ENCODE results near the gene ITIH1.

ITIH1 gene

GRCh38 chr3:52790741-52791140 is 13.3 kb downstream of the ITIH1 start:
- DNase-seq (ENCODE audit: low read depth in 3 of 3), result no peak

- no peak for DNase-seq (ENCODE audit: low read depth in 3 of 3)
Measured at GRCh38 chr3:52791366-52791765, 14.0 kb downstream of the ITIH1 start.

- DNase-seq (ENCODE audit: low read depth in 3 of 3), result no peak
Measured at GRCh38 chr3:52791928-52792327, 14.5 kb downstream of the ITIH1 start.

- DNase-seq (ENCODE audit: low read depth in 3 of 3), result no peak
Measured at GRCh38 chr3:52792413-52792812, 15.0 kb downstream of the ITIH1 start.

- DNase-seq (ENCODE audit: low read depth in 3 of 3), result no peak
Measured at GRCh38 chr3:52792961-52793695, 15.7 kb downstream of the ITIH1 start.

- no peak for DNase-seq (ENCODE audit: low read depth in 3 of 3)
Measured at GRCh38 chr3:52793702-52794611, 16.6 kb downstream of the ITIH1 start.

GRCh38 chr3:52794612-52795099 is 17.3 kb downstream of the ITIH1 start, which contains the start of gene ITIH3:
Gene ITIH3 (plus strand): TSS chr3:52794796. CDS start chr3:52794804, 8 bp downstream.
- DNase-seq (ENCODE audit: low read depth in 3 of 3), result no peak

- DNase-seq (ENCODE audit: low read depth in 3 of 3), result no peak
Measured at GRCh38 chr3:52795298-52795900, 18.0 kb downstream of the ITIH1 start.

GRCh38 chr3:52796411-52796810 is 19.0 kb downstream of the ITIH1 start:
- no peak for DNase-seq (ENCODE audit: low read depth in 3 of 3)

GRCh38 chr3:52798376-52798977 is 21.1 kb downstream of the ITIH1 start:
- DNase-seq (ENCODE audit: low read depth in 3 of 3), result no peak

- no peak for DNase-seq (ENCODE audit: low read depth in 3 of 3)
Measured at GRCh38 chr3:52798978-52799476, 21.6 kb downstream of the ITIH1 start.

GRCh38 chr3:52800079-52800478 is 22.7 kb downstream of the ITIH1 start:
- no peak for DNase-seq (ENCODE audit: low read depth in 3 of 3)

- no peak for DNase-seq (ENCODE audit: low read depth in 3 of 3)
Measured at GRCh38 chr3:52801839-52802238, 24.4 kb downstream of the ITIH1 start.

- DNase-seq (ENCODE audit: low read depth in 3 of 3), result no peak
Measured at GRCh38 chr3:52805270-52806039, 28.1 kb downstream of the ITIH1 start.

GRCh38 chr3:52809149-52809548 is 31.8 kb downstream of the ITIH1 start:
- no peak for DNase-seq (ENCODE audit: low read depth in 3 of 3)

- no peak for DNase-seq (ENCODE audit: low read depth in 3 of 3)
Measured at GRCh38 chr3:52809662-52810377, 32.4 kb downstream of the ITIH1 start.

GRCh38 chr3:52810923-52811322 is 33.5 kb downstream of the ITIH1 start:
- DNase-seq (ENCODE audit: low read depth in 3 of 3), result no peak

GRCh38 chr3:52811452-52812011 is 34.1 kb downstream of the ITIH1 start:
- no peak for DNase-seq (ENCODE audit: low read depth in 3 of 3)

- no peak for DNase-seq (ENCODE audit: low read depth in 3 of 3)
Measured at GRCh38 chr3:52813810-52814209, 36.4 kb downstream of the ITIH1 start.

- DNase-seq (ENCODE audit: low read depth in 3 of 3), result no peak
Measured at GRCh38 chr3:52816199-52816598, 38.8 kb downstream of the ITIH1 start.

All from stimulated activated CD4-positive, alpha-beta T cell treated with anti-CD3 and anti-CD28 coated beads, TNF-alpha, amount 100 ng/mL, for 48 hours (primary cell).